ENCODE measurements around the gene TAS2R46. TPM values are rescaled to one million over a fixed set of nuclear protein-coding genes. Genes with fewer than 3 reads are reported as not detected.
"Not testable (repeated sequence)": the region's sequence is repeated elsewhere in the genome, so short reads cannot be mapped to it uniquely, and the experiment has no call there.

TAS2R46 gene
- polyA plus RNA-seq (ENCODE audit: insufficient read length in 10 of 10), result under 1 TPM in 2 of 10 donors, not detected in 8; 0.19 to 0.26 TPM
- long read RNA-seq, donor 1, result 0 reads
- long read RNA-seq, donor 2, result 0 reads
- long read RNA-seq, donor 3, result 0 reads
- long read RNA-seq, donor 4, result 0 reads
- long read RNA-seq, donor 5, result 0 reads
- long read RNA-seq, donor 6, result 0 reads
- long read RNA-seq, donor 7, result 0 reads
- long read RNA-seq, donor 8, result 0 reads
- long read RNA-seq, donor 9, result 0 reads

GRCh38 chr12:11062194-11062593, at the start of gene TAS2R46:
TAS2R46 (minus strand) TSS chr12:11062294; CDS start chr12:11062294, 0 bp downstream.
- not testable (repeated sequence) for DNase-seq

- not testable (repeated sequence) for DNase-seq
Measured at GRCh38 chr12:11111213-11111612, 49.1 kb upstream of the TAS2R46 start.

GRCh38 chr12:11108862-11109261, 46.8 kb upstream of the TAS2R46 start:
- no peak for DNase-seq

GRCh38 chr12:11107719-11108118, 45.6 kb upstream of the TAS2R46 start:
- no peak for DNase-seq

GRCh38 chr12:11106288-11106687, 44.2 kb upstream of the TAS2R46 start:
- no peak for DNase-seq

- DNase-seq, result no peak
Measured at GRCh38 chr12:11105546-11105945, 43.5 kb upstream of the TAS2R46 start.

- DNase-seq, result not testable (repeated sequence)
Measured at GRCh38 chr12:11094910-11095309, 32.8 kb upstream of the TAS2R46 start.

GRCh38 chr12:11092128-11092527, 30.0 kb upstream of the TAS2R46 start, which contains the start of gene TAS2R43:
TAS2R43 (minus strand) TSS chr12:11092313; CDS start chr12:11092229, 84 bp downstream.
- DNase-seq, result no peak

- DNase-seq, result no peak
Measured at GRCh38 chr12:11089246-11089645, 27.2 kb upstream of the TAS2R46 start.

GRCh38 chr12:11085419-11085818, 23.3 kb upstream of the TAS2R46 start:
- no peak for DNase-seq

- no peak for DNase-seq
Measured at GRCh38 chr12:11081987-11082386, 19.9 kb upstream of the TAS2R46 start.

- DNase-seq, result no peak
Measured at GRCh38 chr12:11078246-11078645, 16.2 kb upstream of the TAS2R46 start.

GRCh38 chr12:11075642-11076041, 13.5 kb upstream of the TAS2R46 start:
- no peak for DNase-seq

GRCh38 chr12:11071414-11071813, 9.3 kb upstream of the TAS2R46 start:
- DNase-seq, result no peak

- DNase-seq, result no peak
Measured at GRCh38 chr12:11070999-11071398, 8.9 kb upstream of the TAS2R46 start.

GRCh38 chr12:11069854-11070365, 7.8 kb upstream of the TAS2R46 start:
- no peak for DNase-seq

- peak; percentile 27 to 63 (median 29) for DNase-seq
Measured at GRCh38 chr12:11067514-11067913, 5.4 kb upstream of the TAS2R46 start.

- no peak for DNase-seq
Measured at GRCh38 chr12:11059784-11060183, 2.3 kb downstream of the TAS2R46 start.

GRCh38 chr12:11059041-11059440, 3.1 kb downstream of the TAS2R46 start:
- DNase-seq, result no peak

GRCh38 chr12:11055306-11055705, 6.8 kb downstream of the TAS2R46 start:
- DNase-seq, result no peak

GRCh38 chr12:11049806-11050531, 12.1 kb downstream of the TAS2R46 start:
- not testable (repeated sequence) for DNase-seq

GRCh38 chr12:11041366-11041765, 20.7 kb downstream of the TAS2R46 start:
- not testable (repeated sequence) for DNase-seq

- no peak for DNase-seq
Measured at GRCh38 chr12:11040162-11040561, 21.9 kb downstream of the TAS2R46 start.
